ENCODE results near the gene VWC2L.

Gene VWC2L

DNA sequence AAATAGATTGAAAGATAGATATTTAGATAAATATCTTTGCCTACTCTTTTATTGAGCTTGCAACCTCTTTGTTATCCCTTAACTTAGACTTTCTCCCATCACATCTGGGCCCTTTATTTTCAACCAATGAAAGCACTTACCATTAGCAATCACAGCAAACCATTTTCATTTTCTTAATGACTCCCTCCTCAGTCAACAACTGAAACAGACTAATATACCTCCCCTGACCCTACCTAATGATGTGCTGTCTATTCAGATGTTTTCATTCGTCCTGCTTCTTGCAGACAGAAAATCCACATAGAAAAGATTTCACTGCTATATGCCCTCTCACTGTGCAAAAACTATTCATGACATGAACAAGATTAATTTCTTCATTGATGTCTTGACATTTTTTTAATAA is 154.4 kb downstream of the VWC2L start:
- H3K4me3 ChIP-seq (ENCODE audit: low read depth, low read length), result no peak overlapping the region
- TF ChIP-seq CTCF (IDR thresholded peaks at IDR 0.05; ENCODE audit: low read depth, low read length), result no peak

DNA sequence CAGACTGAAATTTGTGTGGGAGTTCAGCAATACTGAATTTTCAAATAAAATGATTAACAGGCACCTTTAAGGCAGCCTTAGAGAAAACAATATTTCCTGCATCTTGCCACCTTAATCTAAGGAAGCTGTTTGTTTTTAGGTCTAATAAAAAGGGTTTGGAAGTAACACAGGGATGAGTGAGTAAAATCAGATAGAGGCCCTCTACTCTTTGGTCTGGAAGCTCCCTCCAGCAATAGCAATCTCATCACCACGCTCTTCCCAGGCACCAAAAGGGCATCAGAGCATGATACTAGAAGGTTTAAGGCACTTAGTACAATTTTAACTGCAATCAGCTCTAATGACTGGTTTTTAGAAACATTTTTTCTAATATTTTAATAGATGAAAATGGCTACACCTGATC is 155.6 kb downstream of the VWC2L start:
- H3K27ac ChIP-seq, result no peak overlapping the region
- H3K4me3 ChIP-seq (ENCODE audit: low read depth, low read length), result no peak overlapping the region
- no peaks in the 10 kb centered on the region for H3K27me3 ChIP-seq (ENCODE audit: insufficient read depth, low read depth, severe bottlenecking)
- H3K9me3 ChIP-seq (ENCODE audit: severe bottlenecking), result no peaks in the 10 kb centered on the region
- no peak for TF ChIP-seq CTCF (IDR thresholded peaks at IDR 0.05; ENCODE audit: low read depth, low read length)
- H3K36me3 ChIP-seq, result no peaks in the 10 kb centered on the region
- DNase-seq, result no peak

More for the DNA sequence above, 154.4 kb downstream of the VWC2L start:
- Histone ChIP-seq H3K27me3 (ENCODE audit: insufficient read depth, low read depth, severe bottlenecking) (no peaks in the 10 kb centered on the region), H3K9me3 (ENCODE audit: severe bottlenecking) (no peaks in the 10 kb centered on the region), H3K27ac (no peak overlapping the region), H3K36me3 (no peaks in the 10 kb centered on the region)
- no peak for DNase-seq

- no peaks in the 10 kb centered on the region for H3K9me3 ChIP-seq (ENCODE audit: severe bottlenecking)
- H3K27ac ChIP-seq, result no peak overlapping the region
- H3K27me3 ChIP-seq (ENCODE audit: insufficient read depth, low read depth, severe bottlenecking), result no peaks in the 10 kb centered on the region
- no peaks in the 10 kb centered on the region for H3K36me3 ChIP-seq
- no peak for DNase-seq
- no peak for TF ChIP-seq CTCF (IDR thresholded peaks at IDR 0.05; ENCODE audit: low read depth, low read length)
- H3K4me3 ChIP-seq (ENCODE audit: low read depth, low read length), result no peak overlapping the region
Measured at GRCh38 chr2:214569419-214570035, 158.7 kb downstream of the VWC2L start.

- no peak for TF ChIP-seq CTCF (IDR thresholded peaks at IDR 0.05; ENCODE audit: low read depth, low read length)
- no peaks in the 10 kb centered on the region for H3K36me3 ChIP-seq
- no peak for DNase-seq
- no peaks in the 10 kb centered on the region for H3K27me3 ChIP-seq (ENCODE audit: insufficient read depth, low read depth, severe bottlenecking)
- no peaks in the 10 kb centered on the region for H3K9me3 ChIP-seq (ENCODE audit: severe bottlenecking)
- no peak overlapping the region for H3K4me3 ChIP-seq (ENCODE audit: low read depth, low read length)
- no peak overlapping the region for H3K27ac ChIP-seq
Measured at GRCh38 chr2:214574084-214574781, 163.4 kb downstream of the VWC2L start.

- H3K9me3 ChIP-seq (ENCODE audit: severe bottlenecking), result no peaks in the 10 kb centered on the region
- no peaks in the 10 kb centered on the region for H3K27me3 ChIP-seq (ENCODE audit: insufficient read depth, low read depth, severe bottlenecking)
- TF ChIP-seq CTCF (IDR thresholded peaks at IDR 0.05; ENCODE audit: low read depth, low read length), result no peak
- no peaks in the 10 kb centered on the region for H3K36me3 ChIP-seq
- no peak overlapping the region for H3K27ac ChIP-seq
- no peak overlapping the region for H3K4me3 ChIP-seq (ENCODE audit: low read depth, low read length)
- no peak for DNase-seq
Measured at GRCh38 chr2:214575030-214575429, 164.2 kb downstream of the VWC2L start.

Data from WERI-Rb-1 (cell line).